ENCODE results near the gene DEFB112.

Gene DEFB112, protein sequence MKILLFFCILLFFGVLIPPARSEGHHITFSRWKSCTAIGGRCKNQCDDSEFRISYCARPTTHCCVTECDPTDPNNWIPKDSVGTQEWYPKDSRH
- 0 reads per million in 9 experiments for total RNA-seq

DNA sequence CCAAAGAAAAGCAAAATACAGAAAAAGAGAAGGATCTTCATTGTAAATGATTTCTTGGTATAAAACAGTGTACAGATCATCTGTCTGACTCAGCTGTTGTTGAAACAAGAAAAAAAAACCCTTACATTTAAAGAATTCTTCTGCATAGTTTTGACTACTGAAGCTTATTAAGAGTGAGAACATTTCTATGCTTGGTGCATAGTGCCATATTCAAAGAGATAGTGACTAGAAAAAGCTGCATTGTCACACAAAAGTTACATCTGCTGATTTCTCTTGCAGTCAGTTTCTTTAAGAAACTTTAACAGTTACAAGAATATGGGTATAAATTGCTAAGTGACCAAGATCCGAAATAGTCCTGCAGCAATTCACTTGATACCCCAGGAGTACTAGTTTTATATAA, at the start of gene DEFB112:
Gene DEFB112, minus strand, starts transcription at position 101 of the 400 bp plus-strand sequence. Its CDS starts 60 bp downstream, at position 41.
- Mint-ChIP-seq H3K4me1 (ENCODE audit: low read depth in 2 of 2) (no peaks in the 10 kb centered on the region), H3K27me3 (no peaks in the 10 kb centered on the region), H3K27ac (no peak within 1 kb of the TSS), H3K4me3 (no peak within 1 kb of the TSS), H3K9me3 (peaks cover 0 to 6% of the 10 kb centered on the region in 2 donors), H3K36me3 (ENCODE audit: insufficient read depth) (no peaks in the 10 kb centered on the region)
- no peak for DNase-seq
- ATAC-seq (replicated peaks) = no peak

DNA sequence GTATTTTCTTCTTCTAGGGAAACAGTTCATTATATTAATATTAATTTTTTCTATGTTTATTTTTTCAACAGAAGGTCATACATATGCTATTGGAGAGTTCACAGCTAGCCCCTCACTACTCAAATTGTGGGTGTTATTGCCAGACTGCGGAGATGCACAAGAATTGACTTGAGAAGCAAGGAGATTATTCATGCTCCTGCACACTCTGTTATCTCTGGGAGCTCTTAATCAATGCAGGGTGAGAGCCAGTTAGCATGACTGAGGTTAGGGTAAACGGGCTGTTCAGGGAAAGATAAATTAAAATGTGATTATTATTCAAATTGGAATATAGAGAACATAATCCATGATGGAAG, 48.9 kb upstream of the DEFB112 start:
- H3K4me1 Mint-ChIP-seq (ENCODE audit: low read depth in 2 of 2) = no peaks in the 10 kb centered on the region
- peaks cover 9 to 14% of the 10 kb centered on the region in 2 donors for H3K9me3 Mint-ChIP-seq
- no peaks in the 10 kb centered on the region for H3K36me3 Mint-ChIP-seq (ENCODE audit: insufficient read depth)
- H3K4me3 Mint-ChIP-seq = no peak overlapping the region
- no peak for DNase-seq
- no peak for ATAC-seq (replicated peaks)
- no peak overlapping the region for H3K27ac Mint-ChIP-seq
- H3K27me3 Mint-ChIP-seq = no peaks in the 10 kb centered on the region

DNA sequence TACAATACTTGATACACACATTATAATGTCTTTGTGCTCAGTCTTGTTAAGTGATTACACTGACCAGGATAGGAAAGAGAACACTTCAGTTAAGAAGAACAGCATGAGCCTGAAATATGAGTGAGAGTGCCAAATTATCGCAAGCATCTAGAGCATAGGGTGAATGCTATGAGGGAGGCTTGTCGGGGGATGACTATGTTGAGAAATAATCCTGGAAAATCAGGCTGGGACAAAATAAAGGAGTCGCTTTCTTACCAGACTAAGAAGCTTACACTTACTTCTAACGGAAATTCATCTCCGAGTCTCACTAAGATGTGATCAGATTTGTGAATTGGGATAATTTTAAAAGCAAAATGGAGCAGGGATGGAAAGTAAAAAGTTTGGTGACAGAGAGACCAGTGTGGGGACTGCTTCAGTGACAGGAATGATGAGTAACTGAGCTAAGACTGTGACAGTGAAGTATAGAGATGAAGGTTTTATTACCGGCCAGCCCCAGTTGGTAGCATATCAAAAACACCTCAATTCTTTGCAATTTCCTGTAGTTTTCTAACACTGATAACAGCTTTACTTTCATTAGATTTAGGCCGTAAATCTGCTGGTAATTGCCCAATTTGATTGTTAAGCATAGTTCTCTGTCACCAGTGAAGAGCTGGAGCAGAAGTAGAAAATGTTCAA, 48.4 kb upstream of the DEFB112 start:
- DNase-seq (no peak), ATAC-seq (replicated peaks) (no peak)
- Mint-ChIP-seq H3K4me1 (ENCODE audit: low read depth in 2 of 2) (no peaks in the 10 kb centered on the region), H3K4me3 (no peak overlapping the region), H3K27ac (no peak overlapping the region), H3K9me3 (peaks cover 9% of the 10 kb centered on the region in 2 donors), H3K27me3 (no peaks in the 10 kb centered on the region), H3K36me3 (ENCODE audit: insufficient read depth) (no peaks in the 10 kb centered on the region)

DNA sequence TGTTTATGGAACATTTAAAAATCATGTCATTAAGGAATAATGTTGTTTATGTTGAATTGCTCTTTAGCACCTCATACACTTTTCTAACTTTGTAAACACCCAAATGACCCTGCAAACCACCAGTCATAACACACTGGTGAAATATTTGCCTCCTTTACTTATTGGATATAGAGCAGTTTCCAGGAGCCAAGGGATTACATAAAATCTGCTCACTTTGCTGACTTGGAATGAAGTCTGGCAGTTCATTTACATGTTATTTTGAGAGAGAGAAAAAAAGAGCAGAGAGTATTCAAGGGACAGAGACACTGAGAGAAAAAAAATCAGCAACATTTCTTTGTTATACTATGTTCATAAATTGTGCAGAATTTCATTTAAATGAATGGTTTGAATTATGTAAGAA, 46.6 kb upstream of the DEFB112 start:
- Mint-ChIP-seq H3K27me3 (no peaks in the 10 kb centered on the region), H3K27ac (no peak overlapping the region), H3K36me3 (ENCODE audit: insufficient read depth) (no peaks in the 10 kb centered on the region), H3K4me3 (no peak overlapping the region), H3K9me3 (peaks cover 0 to 3% of the 10 kb centered on the region in 2 donors), H3K4me1 (ENCODE audit: low read depth in 2 of 2) (no peaks in the 10 kb centered on the region)
- DNase-seq = no peak
- ATAC-seq (replicated peaks) = no peak

DNA sequence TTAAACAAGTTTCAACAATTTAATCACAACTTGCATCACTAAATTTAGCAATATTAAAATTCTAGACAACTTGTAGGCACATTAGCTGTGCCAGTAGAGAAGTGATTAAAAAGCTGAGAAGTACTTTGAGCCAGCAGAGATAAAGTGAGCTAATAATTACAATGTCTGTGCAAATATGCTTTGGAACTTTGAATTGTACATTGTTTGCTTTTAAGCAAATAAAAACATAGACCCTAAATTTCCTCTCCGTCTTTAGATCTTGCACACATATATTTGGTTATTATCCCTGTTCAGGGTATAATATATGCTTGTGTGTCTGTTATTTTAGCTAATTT, 44.2 kb upstream of the DEFB112 start:
- Mint-ChIP-seq H3K36me3 (ENCODE audit: insufficient read depth) (no peaks in the 10 kb centered on the region), H3K4me3 (no peak overlapping the region), H3K27ac (no peak overlapping the region), H3K9me3 (peaks cover 5% of the 10 kb centered on the region in 2 donors), H3K4me1 (ENCODE audit: low read depth in 2 of 2) (no peaks in the 10 kb centered on the region), H3K27me3 (no peaks in the 10 kb centered on the region)
- DNase-seq (no peak), ATAC-seq (replicated peaks) (no peak)

DNA sequence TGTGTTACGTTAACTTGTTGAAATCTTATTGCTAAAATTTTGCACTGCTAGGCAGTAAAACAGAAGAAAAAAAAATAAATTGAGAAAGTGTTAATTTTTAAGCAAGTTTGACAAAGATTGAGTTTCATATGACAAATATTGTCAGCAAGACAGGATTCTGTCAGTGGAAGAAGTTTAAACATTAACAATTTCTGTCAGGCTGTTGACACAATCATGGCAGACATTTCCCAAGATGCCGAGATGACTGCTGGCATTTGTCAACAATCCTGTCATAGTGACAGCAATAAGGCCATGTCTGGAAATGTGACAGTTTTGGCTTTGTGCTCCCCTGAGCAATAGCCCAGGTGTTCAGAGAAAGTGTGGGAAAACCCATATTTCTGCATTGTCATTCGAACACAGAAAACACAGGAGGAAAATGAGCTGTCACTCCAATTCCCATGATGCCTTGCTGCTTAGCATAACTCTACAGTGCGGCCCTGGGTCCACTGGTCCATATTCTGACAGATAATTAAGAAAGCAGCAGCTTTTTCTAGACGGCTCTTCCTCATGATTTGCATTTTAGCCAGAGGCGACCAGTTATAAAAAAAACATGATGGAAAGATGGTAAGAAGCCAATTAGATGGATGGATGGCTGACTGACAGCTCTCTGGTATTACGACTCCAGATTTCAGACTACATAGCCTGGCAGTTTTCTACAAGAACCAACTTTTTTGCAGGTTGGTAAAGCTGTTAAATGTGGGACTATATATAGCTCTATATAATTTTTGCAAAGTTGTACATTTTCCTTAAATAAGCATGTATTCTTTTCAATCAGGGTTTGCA, 43.6 kb upstream of the DEFB112 start:
- H3K27ac Mint-ChIP-seq = no peak overlapping the region
- no peak overlapping the region for H3K4me3 Mint-ChIP-seq
- ATAC-seq (replicated peaks) (no peak), DNase-seq (no peak)
- no peaks in the 10 kb centered on the region for H3K36me3 Mint-ChIP-seq (ENCODE audit: insufficient read depth)
- H3K27me3 Mint-ChIP-seq = no peaks in the 10 kb centered on the region
- no peaks in the 10 kb centered on the region for H3K4me1 Mint-ChIP-seq (ENCODE audit: low read depth in 2 of 2)
- peaks cover 5% of the 10 kb centered on the region in 2 donors for H3K9me3 Mint-ChIP-seq

DNA sequence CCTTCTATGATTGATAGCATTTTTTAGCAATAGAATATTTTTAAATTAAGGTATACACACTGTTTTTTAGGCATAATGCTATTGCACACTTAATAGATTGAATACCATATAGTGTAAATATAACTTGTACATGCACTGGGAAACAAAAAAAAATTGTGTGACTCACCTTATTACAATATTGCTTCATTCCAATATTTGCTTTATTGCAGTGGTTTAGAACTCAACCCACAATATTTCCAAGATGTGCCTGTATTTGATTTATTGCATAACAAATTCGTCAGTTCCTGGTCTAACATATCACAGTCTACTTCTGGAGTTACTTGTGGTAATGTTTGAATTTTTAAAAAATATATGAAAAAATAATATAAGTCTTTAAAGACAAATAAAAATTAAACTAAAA, 41.9 kb upstream of the DEFB112 start:
- no peaks in the 10 kb centered on the region for H3K27me3 Mint-ChIP-seq
- ATAC-seq (replicated peaks) (no peak), DNase-seq (no peak)
- no peak overlapping the region for H3K4me3 Mint-ChIP-seq
- no peaks in the 10 kb centered on the region for H3K36me3 Mint-ChIP-seq (ENCODE audit: insufficient read depth)
- no peak overlapping the region for H3K27ac Mint-ChIP-seq
- H3K9me3 Mint-ChIP-seq = peaks cover 5 to 6% of the 10 kb centered on the region in 2 donors
- no peaks in the 10 kb centered on the region for H3K4me1 Mint-ChIP-seq (ENCODE audit: low read depth in 2 of 2)

DNA sequence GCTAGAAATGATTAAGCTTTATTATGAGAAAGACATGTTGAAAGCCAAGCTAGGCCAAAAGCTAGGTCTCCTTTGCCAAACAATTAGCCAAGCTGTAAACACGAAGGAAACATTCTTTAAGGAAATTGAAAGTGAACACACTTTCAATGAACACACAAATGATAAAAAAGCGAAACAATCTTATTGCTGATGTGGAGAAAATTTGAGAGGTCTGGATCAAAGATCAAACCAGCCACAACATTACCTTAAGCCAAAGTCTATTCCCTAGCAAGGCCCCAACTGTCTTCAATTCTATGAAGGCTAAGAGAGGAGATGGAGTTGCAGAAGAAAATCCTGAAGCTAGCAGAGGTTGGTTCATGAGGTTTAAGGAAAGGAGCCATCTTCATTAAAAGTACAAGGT, 40.2 kb upstream of the DEFB112 start:
- no peaks in the 10 kb centered on the region for H3K27me3 Mint-ChIP-seq
- no peak overlapping the region for H3K4me3 Mint-ChIP-seq
- no peaks in the 10 kb centered on the region for H3K4me1 Mint-ChIP-seq (ENCODE audit: low read depth in 2 of 2)
- H3K27ac Mint-ChIP-seq = no peak overlapping the region
- no peaks in the 10 kb centered on the region for H3K36me3 Mint-ChIP-seq (ENCODE audit: insufficient read depth)
- H3K9me3 Mint-ChIP-seq = peaks cover 5 to 6% of the 10 kb centered on the region in 2 donors
- no peak for ATAC-seq (replicated peaks)
- DNase-seq = no peak

DNA sequence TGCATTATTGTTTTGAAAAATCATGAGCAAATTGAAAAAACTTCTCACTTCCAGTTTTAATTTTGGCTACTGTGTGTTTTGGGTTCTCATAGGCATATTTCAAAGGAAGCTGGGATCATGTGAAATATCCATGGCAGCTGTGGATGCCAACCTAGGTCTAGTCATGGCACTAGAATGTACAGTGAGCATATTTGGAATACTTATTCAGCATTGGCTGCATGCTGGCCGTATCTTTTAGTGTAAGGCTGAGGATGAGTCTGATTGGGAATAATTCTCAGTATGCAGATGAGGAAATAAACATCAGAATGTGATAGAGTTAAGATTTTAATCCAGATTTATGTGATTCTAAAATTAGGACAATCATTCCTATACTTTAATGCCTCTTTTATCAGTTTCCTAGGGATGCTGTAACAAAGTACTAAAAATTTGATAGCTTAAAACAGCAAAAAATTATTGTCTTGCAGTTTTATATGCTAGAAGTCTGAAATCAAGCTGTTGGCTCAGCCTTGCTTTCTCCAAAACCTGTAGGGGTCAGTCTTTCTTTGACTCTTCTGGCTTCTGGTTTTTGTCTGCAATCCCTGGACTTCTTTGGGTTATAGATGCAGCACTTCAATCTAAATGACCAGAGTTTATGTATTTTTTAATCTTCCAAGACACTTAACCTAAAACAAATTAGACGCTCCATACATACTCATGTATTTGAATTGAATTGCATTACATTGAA, 37.7 kb upstream of the DEFB112 start:
- Mint-ChIP-seq H3K27ac (no peak overlapping the region), H3K4me3 (no peak overlapping the region), H3K36me3 (ENCODE audit: insufficient read depth) (no peaks in the 10 kb centered on the region), H3K4me1 (ENCODE audit: low read depth in 2 of 2) (no peaks in the 10 kb centered on the region), H3K27me3 (no peaks in the 10 kb centered on the region), H3K9me3 (peaks cover 5 to 6% of the 10 kb centered on the region in 2 donors)
- DNase-seq (no peak), ATAC-seq (replicated peaks) (no peak)

DNA sequence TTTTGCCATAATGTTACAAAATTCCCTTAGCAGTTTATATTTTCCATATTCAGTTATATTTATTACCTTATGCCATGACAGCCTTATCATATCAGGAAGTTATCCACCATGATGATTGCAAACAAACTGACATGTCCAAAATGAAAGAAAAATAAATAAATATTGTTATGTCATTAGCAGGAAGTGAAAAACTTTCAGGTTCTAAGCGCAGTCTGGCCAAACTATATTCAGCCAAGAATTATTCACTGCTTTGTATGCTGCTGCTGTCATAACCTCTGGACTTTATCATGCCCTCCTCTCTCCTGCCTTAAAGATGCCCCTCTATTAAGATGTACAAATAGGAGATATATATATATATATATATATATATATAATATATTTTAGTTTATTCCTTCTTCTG, 27.7 kb upstream of the DEFB112 start:
- no peaks in the 10 kb centered on the region for H3K4me1 Mint-ChIP-seq (ENCODE audit: low read depth in 2 of 2)
- H3K27me3 Mint-ChIP-seq = no peaks in the 10 kb centered on the region
- DNase-seq = no peak
- peaks cover 8 to 12% of the 10 kb centered on the region in 2 donors for H3K9me3 Mint-ChIP-seq
- no peak overlapping the region for H3K4me3 Mint-ChIP-seq
- no peak overlapping the region for H3K27ac Mint-ChIP-seq
- no peak for ATAC-seq (replicated peaks)
- no peaks in the 10 kb centered on the region for H3K36me3 Mint-ChIP-seq (ENCODE audit: insufficient read depth)

DNA sequence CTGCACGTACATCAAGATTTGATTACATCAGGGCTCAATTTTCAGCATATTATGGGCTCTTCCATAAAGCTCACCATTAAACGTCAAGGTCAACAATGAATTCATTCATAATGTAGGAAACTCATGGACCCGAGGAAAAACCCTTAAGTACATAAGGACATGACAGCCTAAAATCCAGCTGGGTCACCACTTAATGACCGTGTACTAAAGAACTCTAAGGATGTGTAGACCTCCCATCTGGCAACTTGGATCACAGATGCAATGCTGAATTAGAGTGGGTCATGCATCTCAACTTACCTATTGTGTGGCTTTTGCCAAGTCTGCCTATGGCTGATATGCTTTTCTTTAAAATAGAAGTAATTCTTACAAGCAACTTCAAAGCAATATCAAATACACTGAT, 26.7 kb upstream of the DEFB112 start:
- ATAC-seq (replicated peaks) = no peak
- Mint-ChIP-seq H3K36me3 (ENCODE audit: insufficient read depth) (no peaks in the 10 kb centered on the region), H3K27me3 (no peaks in the 10 kb centered on the region), H3K4me1 (ENCODE audit: low read depth in 2 of 2) (no peaks in the 10 kb centered on the region), H3K9me3 (peaks cover 11 to 17% of the 10 kb centered on the region in 2 donors), H3K27ac (no peak overlapping the region), H3K4me3 (no peak overlapping the region)
- DNase-seq = no peak

DNA sequence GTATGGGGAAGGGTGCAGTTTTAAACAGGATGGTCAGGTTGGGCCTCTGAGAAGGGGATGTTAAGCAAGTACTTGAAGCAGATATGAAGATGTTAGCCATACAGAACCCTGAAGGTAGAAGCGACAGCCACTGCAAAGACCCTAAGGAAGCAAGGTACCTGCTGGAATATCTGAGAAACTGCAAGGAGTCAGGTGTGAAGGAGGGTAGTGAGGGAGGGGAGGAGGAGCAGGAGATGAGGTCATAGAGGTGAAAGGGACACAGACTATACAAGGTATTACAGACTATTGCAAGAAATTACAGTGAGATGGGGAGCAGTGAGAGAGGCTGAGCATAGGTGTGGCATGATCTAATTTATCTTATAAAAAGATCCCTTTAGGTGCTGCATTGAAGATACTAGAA, 22.2 kb upstream of the DEFB112 start:
- Mint-ChIP-seq H3K4me1 (ENCODE audit: low read depth in 2 of 2) (no peaks in the 10 kb centered on the region), H3K4me3 (no peak overlapping the region)

DNA sequence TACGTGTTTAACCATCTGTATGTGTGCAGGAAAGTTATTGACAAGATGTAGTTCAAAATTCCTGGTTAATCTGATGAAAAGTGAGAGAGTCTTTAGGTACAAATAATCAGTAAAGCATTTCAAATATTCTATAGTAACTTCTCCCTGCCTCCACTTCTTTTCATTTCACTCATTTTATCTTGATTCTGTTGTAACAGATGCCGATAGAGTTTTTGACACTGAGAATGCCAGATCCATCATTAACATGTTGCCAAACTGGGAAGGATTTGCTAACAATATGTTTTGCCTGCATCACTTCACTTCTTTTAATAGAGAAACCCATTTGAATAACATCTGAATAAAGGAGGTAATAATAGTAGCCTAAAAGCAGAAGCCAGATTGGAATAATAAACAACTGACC, 20.4 kb upstream of the DEFB112 start:
- H3K4me1 Mint-ChIP-seq (ENCODE audit: low read depth in 2 of 2) = no peaks in the 10 kb centered on the region
- no peak overlapping the region for H3K27ac Mint-ChIP-seq
- H3K9me3 Mint-ChIP-seq = peaks cover 12 to 19% of the 10 kb centered on the region in 2 donors
- no peak for DNase-seq
- H3K36me3 Mint-ChIP-seq (ENCODE audit: insufficient read depth) = no peaks in the 10 kb centered on the region
- no peak for ATAC-seq (replicated peaks)
- H3K4me3 Mint-ChIP-seq = no peak overlapping the region
- no peaks in the 10 kb centered on the region for H3K27me3 Mint-ChIP-seq

More for the DNA sequence above, 22.2 kb upstream of the DEFB112 start:
- DNase-seq (no peak), ATAC-seq (replicated peaks) (no peak)
- Mint-ChIP-seq H3K9me3 (peaks cover 9 to 26% of the 10 kb centered on the region in 2 donors), H3K36me3 (ENCODE audit: insufficient read depth) (no peaks in the 10 kb centered on the region), H3K27ac (no peak overlapping the region), H3K27me3 (no peaks in the 10 kb centered on the region)
